ENCODE results near the gene DNAJA3. TPM values are rescaled to one million over a fixed set of nuclear protein-coding genes. Genes with fewer than 3 reads are reported as not detected.

Gene DNAJA3
- total RNA-seq, 1 experiment from 2014 or later: 64.1 TPM

DNA sequence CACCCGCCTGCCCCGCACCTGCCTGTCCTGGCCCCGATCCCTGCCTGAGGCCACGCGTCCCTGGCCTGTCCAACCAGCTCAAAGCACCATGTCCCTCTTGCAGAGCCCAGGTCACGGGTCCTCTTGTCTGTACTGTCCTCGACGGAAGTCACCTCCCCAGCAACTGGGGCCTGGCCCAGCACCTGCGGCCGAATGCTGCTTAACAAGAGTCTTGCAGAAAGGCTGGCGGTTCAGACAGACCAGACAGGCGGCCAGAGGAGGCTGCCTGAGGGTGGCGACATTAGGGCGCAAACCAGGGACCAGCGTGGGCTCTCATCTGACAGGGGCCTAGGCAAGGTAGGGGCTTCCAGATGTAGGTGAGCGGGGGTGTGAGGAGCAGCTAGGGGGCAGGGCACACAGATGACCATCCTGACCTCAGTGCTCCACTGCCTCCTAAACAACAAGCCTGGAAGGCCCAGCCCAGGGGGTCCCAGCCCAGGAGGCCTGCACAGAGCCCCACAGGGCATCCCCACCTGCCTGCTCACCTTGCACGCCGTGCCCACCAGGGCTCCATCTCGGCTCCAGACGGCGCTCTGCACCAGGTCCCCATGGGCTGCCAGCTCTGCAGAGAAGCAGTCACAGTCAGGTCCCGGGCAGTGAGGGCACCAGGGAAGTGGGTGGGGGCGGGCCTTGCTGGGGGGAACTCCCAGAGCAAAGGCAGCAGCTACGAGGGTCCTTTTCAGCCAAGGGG is 20.5 kb upstream of the DNAJA3 start:
- Mint-ChIP-seq H3K36me3 (no peaks in the 10 kb centered on the region), H3K27me3 (ENCODE audit: low read depth) (no peaks in the 10 kb centered on the region), H3K9me3 (no peaks in the 10 kb centered on the region), H3K4me1 (peaks cover 6% of the 10 kb centered on the region), H3K27ac (0 out of 2 replicates have a peak overlapping the region, but pooled peaks have one; percentile 66), H3K4me3 (no peak overlapping the region)
- TF ChIP-seq, protein P1, sequence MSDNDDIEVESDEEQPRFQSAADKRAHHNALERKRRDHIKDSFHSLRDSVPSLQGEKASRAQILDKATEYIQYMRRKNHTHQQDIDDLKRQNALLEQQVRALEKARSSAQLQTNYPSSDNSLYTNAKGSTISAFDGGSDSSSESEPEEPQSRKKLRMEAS (CRISPR knock-in tag; IDR thresholded peaks at IDR 0.05): no peak
- 0 out of 2 replicates have a peak, but pooled peaks have one; percentile 6 for TF ChIP-seq ETV6 (CRISPR knock-in tag; IDR thresholded peaks at IDR 0.05)
- ATAC-seq (no peak; the same call in 1 of the 2 replicates), DNase-seq (ENCODE audit: low spot score) (no peak)
- POLR2A ChIA-PET: interaction anchor here (0.6 to 1.2 kb wide), 3 partner anchors 10 to 285 kb away, joined by 3 to 5 read pairs (median 5); no protein-coding TSS in a partner anchor
- CTCF ChIA-PET: interaction anchor here (0.5 to 8.7 kb wide), 31 partner anchors 10 to 466 kb away, joined by 3 to 322 read pairs (median 13); partner anchors contain the start of genes CORO7, HMOX2 and PAM16

DNA sequence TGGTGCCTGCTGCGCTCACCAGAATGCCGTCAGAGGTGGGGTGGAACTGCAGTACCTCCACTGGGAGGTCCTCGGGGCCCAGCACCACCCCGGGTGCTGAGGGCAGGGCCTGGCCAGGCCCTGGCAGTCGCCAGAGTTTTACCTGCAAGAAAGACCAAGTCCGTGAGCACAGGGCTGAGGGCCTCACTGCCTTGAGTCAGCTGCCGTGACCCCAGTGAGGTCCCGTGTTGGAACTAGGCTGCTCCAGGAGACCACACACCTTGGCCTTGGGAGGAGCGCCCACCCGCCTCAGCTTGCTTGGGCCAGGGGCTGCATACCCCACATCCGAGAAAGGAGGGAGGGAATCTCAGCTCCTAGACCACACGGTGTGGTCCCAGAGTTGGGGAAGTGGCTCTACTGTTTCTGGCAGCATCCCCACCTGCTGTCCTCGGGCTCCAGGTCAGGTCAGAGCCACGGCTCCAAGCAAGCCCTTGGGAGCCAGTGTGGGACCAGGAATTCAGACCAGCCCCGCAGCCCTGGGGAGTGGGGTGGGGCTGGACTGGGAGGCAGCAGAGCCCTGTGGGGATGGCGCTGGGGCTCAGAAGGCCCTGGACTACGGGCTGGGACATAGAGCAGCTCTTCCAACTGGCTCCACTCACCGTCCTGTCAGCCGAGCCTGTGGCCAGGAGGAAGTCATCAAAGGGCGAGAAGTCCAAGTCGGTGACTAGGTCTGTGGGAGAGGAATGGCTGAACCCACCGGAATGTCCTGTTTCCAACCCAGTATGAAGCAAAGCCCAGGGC is 17.9 kb upstream of the DNAJA3 start:
- TF ChIP-seq FOXP1 (CRISPR knock-in tag; IDR thresholded peaks at IDR 0.05; ENCODE audit: borderline replicate concordance) (no peak), MXD4 (CRISPR knock-in tag; IDR thresholded peaks at IDR 0.05; ENCODE audit: borderline replicate concordance) (no peak), ZNF263 (CRISPR knock-in tag; IDR thresholded peaks at IDR 0.05; ENCODE audit: low read depth) (no peak), PRRX2 (CRISPR knock-in tag; IDR thresholded peaks at IDR 0.05) (no peak), NFE2L1 (CRISPR knock-in tag; IDR thresholded peaks at IDR 0.05) (no peak), NR3C1 (CRISPR knock-in tag; conservative IDR thresholded peaks at IDR 0.05; ENCODE audit: low read depth) (no peak), IRF2 (CRISPR knock-in tag; IDR thresholded peaks at IDR 0.05; ENCODE audit: borderline replicate concordance, low read depth) (no peak)
- TF ChIP-seq, protein P2, sequence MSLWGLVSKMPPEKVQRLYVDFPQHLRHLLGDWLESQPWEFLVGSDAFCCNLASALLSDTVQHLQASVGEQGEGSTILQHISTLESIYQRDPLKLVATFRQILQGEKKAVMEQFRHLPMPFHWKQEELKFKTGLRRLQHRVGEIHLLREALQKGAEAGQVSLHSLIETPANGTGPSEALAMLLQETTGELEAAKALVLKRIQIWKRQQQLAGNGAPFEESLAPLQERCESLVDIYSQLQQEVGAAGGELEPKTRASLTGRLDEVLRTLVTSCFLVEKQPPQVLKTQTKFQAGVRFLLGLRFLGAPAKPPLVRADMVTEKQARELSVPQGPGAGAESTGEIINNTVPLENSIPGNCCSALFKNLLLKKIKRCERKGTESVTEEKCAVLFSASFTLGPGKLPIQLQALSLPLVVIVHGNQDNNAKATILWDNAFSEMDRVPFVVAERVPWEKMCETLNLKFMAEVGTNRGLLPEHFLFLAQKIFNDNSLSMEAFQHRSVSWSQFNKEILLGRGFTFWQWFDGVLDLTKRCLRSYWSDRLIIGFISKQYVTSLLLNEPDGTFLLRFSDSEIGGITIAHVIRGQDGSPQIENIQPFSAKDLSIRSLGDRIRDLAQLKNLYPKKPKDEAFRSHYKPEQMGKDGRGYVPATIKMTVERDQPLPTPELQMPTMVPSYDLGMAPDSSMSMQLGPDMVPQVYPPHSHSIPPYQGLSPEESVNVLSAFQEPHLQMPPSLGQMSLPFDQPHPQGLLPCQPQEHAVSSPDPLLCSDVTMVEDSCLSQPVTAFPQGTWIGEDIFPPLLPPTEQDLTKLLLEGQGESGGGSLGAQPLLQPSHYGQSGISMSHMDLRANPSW (CRISPR knock-in tag; conservative IDR thresholded peaks at IDR 0.05; ENCODE audit: low read depth): no peak
- TF ChIP-seq, protein P3, sequence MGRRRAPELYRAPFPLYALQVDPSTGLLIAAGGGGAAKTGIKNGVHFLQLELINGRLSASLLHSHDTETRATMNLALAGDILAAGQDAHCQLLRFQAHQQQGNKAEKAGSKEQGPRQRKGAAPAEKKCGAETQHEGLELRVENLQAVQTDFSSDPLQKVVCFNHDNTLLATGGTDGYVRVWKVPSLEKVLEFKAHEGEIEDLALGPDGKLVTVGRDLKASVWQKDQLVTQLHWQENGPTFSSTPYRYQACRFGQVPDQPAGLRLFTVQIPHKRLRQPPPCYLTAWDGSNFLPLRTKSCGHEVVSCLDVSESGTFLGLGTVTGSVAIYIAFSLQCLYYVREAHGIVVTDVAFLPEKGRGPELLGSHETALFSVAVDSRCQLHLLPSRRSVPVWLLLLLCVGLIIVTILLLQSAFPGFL (CRISPR knock-in tag; IDR thresholded peaks at IDR 0.05; ENCODE audit: borderline replicate concordance): no peak
- TF ChIP-seq, protein P4, sequence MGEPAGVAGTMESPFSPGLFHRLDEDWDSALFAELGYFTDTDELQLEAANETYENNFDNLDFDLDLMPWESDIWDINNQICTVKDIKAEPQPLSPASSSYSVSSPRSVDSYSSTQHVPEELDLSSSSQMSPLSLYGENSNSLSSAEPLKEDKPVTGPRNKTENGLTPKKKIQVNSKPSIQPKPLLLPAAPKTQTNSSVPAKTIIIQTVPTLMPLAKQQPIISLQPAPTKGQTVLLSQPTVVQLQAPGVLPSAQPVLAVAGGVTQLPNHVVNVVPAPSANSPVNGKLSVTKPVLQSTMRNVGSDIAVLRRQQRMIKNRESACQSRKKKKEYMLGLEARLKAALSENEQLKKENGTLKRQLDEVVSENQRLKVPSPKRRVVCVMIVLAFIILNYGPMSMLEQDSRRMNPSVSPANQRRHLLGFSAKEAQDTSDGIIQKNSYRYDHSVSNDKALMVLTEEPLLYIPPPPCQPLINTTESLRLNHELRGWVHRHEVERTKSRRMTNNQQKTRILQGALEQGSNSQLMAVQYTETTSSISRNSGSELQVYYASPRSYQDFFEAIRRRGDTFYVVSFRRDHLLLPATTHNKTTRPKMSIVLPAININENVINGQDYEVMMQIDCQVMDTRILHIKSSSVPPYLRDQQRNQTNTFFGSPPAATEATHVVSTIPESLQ (CRISPR knock-in tag; IDR thresholded peaks at IDR 0.05): no peak
- TF ChIP-seq, protein P5, sequence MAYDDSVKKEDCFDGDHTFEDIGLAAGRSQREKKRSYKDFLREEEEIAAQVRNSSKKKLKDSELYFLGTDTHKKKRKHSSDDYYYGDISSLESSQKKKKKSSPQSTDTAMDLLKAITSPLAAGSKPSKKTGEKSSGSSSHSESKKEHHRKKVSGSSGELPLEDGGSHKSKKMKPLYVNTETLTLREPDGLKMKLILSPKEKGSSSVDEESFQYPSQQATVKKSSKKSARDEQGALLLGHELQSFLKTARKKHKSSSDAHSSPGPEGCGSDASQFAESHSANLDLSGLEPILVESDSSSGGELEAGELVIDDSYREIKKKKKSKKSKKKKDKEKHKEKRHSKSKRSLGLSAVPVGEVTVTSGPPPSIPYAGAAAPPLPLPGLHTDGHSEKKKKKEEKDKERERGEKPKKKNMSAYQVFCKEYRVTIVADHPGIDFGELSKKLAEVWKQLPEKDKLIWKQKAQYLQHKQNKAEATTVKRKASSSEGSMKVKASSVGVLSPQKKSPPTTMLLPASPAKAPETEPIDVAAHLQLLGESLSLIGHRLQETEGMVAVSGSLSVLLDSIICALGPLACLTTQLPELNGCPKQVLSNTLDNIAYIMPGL (CRISPR knock-in tag; IDR thresholded peaks at IDR 0.05): no peak
- no peak for ATAC-seq
- peaks cover 6% of the 10 kb centered on the region for H3K4me1 Mint-ChIP-seq
- H3K27ac Mint-ChIP-seq: no peak overlapping the region
- no peak overlapping the region for H3K4me3 Mint-ChIP-seq
- POLR2A ChIA-PET: no interaction called here
- CTCF ChIA-PET: interaction anchor here (8.7 kb wide), 1 partner anchor 47 kb away, joined by 322 read pairs; no protein-coding TSS in a partner anchor
- no peaks in the 10 kb centered on the region for H3K36me3 Mint-ChIP-seq
- H3K27me3 Mint-ChIP-seq (ENCODE audit: low read depth): no peaks in the 10 kb centered on the region
- no peaks in the 10 kb centered on the region for H3K9me3 Mint-ChIP-seq
- no peak for DNase-seq (ENCODE audit: low spot score)
